ENCODE data around the gene GOLPH3L. TPM values are rescaled to one million over a fixed set of nuclear protein-coding genes. Genes with fewer than 3 reads are reported as not detected.
A peak's percentile ranks its signal among the peaks of the same experiment; 100 is the strongest.
"Not testable (repeated sequence)": the region's sequence is repeated elsewhere in the genome, so short reads cannot be mapped to it uniquely, and the experiment has no call there.

Gene GOLPH3L
- 24.0 and 33.5 TPM in 2 replicates for total RNA-seq (2014; rRNA removed; shearing (Covaris generic))

DNA sequence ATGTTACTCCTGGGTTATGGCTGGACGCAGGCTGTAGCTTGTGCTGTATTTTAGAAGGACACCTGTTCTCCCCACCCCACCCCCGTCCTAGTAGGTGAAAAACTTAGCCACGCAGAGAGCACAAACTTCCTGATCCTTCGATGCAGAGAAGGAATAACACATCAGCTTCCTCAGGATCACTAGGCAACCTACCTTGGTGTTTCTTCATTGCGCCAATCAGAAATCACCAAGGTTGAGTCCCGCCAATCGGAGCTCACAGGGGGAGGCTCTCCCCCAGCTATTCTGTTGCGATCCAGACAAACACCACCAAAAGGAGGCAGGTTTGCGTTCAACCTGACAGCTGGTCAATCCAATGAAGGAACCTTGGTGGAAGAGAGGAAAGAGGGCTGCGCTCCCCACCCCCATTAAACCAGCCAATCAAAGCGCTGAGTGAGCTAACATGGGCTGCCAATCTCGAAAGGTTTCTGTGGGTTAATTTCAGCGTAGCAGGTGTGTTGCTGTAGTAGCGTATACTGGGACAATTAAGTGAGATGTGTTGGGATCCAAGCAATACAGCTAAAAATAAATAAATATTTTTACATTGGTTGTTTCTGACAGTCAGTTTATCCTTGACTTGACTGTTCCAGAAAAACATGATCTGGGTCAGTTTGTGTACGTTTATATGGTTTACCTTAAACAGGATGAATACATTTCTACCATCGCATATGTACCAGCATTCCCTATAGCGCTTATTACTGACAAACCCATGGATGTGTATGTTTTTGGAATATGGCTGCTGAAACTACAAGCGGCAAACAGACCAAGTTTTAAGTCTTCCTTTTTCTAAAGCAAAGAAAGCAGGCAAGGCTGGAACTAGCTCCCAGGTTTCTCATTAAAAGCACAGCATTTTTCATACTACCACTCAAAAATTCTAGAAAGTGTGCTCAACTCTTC lies at the start of gene GOLPH3L:
Gene GOLPH3L, minus strand, starts transcription at position 160 of the 933 bp plus-strand sequence. CDS start 2,316 bp downstream, outside the sequence.
- Histone ChIP-seq H3K36me3 (replicated peaks; ENCODE audit: control insufficient read depth, insufficient read depth, low read length) (peaks cover 6% of the 10 kb centered on the region), H3K4me3 (ENCODE audit: insufficient read depth, low read depth, low read length) (peak within 1 kb of the TSS; percentile 59), H3K27me3 (ENCODE audit: control insufficient read depth, insufficient read depth, low read length) (no peaks in the 10 kb centered on the region)
- DNase-seq, result peak; percentile 78

DNA sequence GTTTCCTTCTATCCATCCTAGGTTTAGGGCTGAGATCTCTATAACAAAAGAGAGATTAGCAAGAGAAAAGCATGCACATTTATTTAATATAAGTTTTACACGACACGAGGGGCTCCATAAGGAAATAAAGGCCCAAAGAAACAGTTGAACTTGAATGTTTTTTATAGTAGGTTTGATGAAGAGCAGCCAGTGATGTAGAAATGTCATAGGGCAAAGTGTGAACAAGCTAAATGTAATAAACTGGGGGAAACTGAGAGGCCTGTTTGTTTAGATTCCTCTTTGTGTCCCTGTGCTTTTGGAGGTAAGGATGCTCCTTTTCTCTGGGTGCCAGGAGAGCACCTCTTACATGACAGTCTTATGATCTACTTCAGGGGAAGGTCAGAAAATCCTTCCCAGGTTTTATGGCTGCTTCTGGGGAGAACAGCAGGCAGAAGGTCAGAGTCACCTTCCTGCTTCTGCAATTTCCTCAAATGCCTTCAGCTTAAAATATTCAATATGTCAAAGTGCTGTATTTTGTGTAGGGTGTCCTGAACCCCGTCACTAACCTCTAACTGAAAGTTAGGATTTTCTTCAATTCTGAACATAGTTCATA lies 33.3 kb upstream of the GOLPH3L start:
- Histone ChIP-seq H3K4me3 (ENCODE audit: insufficient read depth, low read depth, low read length) (no peak overlapping the region), H3K27me3 (ENCODE audit: control insufficient read depth, insufficient read depth, low read length) (no peaks in the 10 kb centered on the region), H3K36me3 (replicated peaks; ENCODE audit: control insufficient read depth, insufficient read depth, low read length) (no peaks in the 10 kb centered on the region)
- DNase-seq, result no peak

DNA sequence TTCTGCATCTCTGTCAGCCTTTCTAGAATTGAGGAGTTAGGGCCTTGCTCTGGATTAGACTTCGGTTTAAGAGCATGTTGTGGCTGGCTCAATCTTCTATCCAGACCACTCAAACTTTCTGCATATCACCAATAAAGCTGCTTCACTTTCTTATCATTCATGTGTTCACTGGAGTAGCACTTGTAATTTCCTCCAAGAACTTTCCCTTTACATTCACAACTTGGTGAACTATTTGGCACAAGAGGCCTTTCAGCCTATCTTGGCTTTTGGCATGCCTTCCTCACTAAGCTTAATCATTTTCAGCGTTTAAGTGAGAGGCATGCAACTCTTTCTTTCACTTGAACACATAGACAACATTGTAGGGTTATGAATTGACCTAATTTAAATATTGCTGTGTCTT lies 27.4 kb upstream of the GOLPH3L start:
- Histone ChIP-seq H3K36me3 (replicated peaks; ENCODE audit: control insufficient read depth, insufficient read depth, low read length) (no peaks in the 10 kb centered on the region), H3K27me3 (ENCODE audit: control insufficient read depth, insufficient read depth, low read length) (no peaks in the 10 kb centered on the region), H3K4me3 (ENCODE audit: insufficient read depth, low read depth, low read length) (no peak overlapping the region)
- no peak for DNase-seq

DNA sequence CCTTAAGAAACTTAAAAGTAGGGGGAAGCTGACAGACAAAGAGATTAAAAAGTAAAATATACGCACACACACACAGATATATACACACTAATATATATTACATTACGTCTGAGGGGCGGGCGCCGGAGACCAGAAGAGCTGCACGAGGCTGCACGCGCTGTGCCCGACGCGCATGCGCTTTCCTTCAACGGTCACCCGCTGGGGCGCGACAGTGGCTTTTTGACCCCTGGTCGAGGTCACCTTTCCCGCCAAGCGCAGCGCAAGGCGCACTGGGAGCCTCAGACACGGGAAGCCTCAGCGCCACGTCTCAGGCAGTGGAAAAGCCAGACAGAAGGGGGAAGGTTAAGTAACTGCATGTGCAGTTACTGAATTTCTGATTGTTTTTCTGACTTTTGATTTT lies 23.7 kb upstream of the GOLPH3L start, which contains the start of gene HORMAD1:
Gene HORMAD1, minus strand, starts transcription at position 193 of the 400 bp plus-strand sequence. CDS start 1,390 bp downstream, outside the sequence.
- Histone ChIP-seq H3K27me3 (ENCODE audit: control insufficient read depth, insufficient read depth, low read length) (no peaks in the 10 kb centered on the region), H3K36me3 (replicated peaks; ENCODE audit: control insufficient read depth, insufficient read depth, low read length) (no peaks in the 10 kb centered on the region), H3K4me3 (ENCODE audit: insufficient read depth, low read depth, low read length) (no peak within 1 kb of the TSS)
- no peak for DNase-seq

DNA sequence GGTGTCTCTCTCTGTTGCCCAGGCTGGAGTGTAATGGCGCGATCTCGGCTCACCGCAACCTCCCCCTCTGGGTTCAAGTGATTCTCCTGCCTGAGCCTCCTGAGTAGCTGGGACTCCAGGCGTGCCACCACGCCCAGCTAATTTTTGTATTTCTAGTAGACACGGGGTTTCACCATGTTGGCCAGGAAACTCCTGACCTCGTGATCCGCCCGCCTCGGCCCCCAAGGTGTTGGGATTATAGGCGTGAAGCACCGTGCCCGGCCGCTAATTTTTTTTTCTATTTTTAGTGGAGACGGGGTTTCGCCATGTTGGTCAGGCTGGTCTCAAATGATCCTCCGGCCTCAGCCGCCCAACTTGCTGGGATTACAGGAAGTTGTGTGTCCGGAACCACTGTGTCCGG lies 23.1 kb upstream of the GOLPH3L start:
- Histone ChIP-seq H3K36me3 (replicated peaks; ENCODE audit: control insufficient read depth, insufficient read depth, low read length) (no peaks in the 10 kb centered on the region), H3K27me3 (ENCODE audit: control insufficient read depth, insufficient read depth, low read length) (no peaks in the 10 kb centered on the region), H3K4me3 (ENCODE audit: insufficient read depth, low read depth, low read length) (no peak overlapping the region)
- DNase-seq, result no peak

DNA sequence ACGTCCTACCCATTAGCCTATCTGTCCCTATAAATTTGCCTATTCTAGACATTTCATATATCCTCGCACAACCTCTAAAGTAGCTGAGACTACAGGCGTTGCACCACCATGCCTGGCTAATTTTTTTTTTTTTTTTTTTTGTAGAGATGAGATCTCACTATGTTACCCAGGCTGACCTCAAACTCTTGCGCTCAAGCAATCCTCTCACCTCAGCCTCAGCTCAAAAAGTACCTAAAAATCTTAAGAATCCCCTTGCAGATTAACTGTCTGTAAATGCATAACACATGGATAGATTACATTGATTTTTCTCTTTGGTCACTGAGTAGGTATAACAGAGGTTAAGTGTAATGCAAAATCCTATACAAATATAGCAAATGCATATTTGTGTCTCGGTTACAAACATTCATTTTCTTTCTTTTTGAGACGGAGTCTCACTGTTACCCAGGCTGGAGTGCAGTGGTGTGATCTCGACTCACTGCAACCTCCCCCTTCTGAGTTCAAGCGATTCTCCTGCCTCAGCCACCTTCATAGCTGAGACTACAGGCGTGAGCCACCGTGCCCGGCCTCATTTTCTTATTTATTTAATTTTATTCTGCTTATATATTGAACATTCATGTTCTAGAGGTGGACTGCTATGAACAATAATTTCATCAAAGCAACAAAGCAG lies 21.4 kb upstream of the GOLPH3L start:
- Histone ChIP-seq H3K36me3 (replicated peaks; ENCODE audit: control insufficient read depth, insufficient read depth, low read length) (no peaks in the 10 kb centered on the region), H3K4me3 (ENCODE audit: insufficient read depth, low read depth, low read length) (no peak overlapping the region), H3K27me3 (ENCODE audit: control insufficient read depth, insufficient read depth, low read length) (no peaks in the 10 kb centered on the region)
- DNase-seq, result no peak

DNA sequence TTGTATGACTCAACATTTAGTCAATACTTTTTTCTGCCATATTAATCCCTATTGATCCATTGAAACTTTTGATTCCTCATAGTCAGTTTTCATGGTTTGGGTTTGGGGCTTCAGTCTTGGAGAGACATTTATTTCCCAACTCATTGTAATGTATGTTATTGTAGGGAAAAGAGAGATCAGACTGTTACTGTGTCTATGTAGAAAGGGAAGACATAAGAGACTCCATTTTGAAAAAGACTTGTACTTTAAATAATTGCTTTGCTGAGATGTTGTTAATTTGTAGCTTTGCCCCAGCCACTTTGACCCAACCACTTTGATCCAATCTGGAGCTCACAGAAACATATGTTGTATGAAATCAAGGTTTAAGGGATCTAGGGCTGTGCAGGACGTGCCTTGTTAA lies 12.1 kb upstream of the GOLPH3L start:
- not testable (repeated sequence) for H3K36me3 ChIP-seq (replicated peaks; ENCODE audit: control insufficient read depth, insufficient read depth, low read length); H3K27me3 ChIP-seq (ENCODE audit: control insufficient read depth, insufficient read depth, low read length); DNase-seq; H3K4me3 ChIP-seq (ENCODE audit: insufficient read depth, low read depth, low read length)

DNA sequence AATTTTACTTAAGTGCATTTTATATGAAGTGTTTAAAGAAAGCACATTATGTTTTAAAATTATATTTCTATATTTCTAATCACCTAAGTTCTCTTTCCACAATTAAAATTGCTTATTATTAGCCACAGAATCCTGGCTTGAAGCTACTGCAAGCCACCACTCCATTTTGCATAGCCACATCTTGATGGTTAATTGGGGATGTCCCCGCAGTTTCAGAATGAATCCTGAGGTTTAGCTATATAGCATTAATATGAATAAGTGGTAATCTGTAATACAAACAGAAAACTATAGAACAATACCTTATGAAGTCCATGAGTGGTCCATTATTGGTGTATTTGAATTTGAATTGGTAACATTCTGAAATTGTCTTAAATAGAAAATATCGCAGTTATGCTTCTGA lies 11.6 kb upstream of the GOLPH3L start:
- DNase-seq, result no peak
- Histone ChIP-seq H3K36me3 (replicated peaks; ENCODE audit: control insufficient read depth, insufficient read depth, low read length) (no peaks in the 10 kb centered on the region), H3K4me3 (ENCODE audit: insufficient read depth, low read depth, low read length) (no peak overlapping the region), H3K27me3 (ENCODE audit: control insufficient read depth, insufficient read depth, low read length) (no peaks in the 10 kb centered on the region)

DNA sequence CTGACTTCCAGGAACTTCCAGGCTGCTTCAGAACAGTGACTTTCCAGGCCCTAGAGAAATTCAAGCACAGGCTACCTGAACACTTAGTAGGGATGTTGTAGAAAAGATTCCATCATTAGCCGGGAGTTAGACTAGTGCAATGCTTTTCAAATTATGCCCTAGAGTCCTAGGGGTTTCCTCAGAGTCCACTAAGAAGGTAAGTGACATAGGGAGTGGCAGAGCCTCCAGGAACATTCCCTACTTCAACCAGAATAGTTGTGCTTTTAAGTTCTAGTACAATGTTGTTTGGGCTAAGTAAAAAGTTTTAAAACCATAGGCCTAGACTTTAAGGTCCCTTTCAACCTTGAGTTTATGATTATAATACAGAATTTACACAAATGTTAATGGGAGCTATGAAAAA lies 9.1 kb upstream of the GOLPH3L start:
- no peak for DNase-seq
- Histone ChIP-seq H3K27me3 (ENCODE audit: control insufficient read depth, insufficient read depth, low read length) (no peaks in the 10 kb centered on the region), H3K4me3 (ENCODE audit: insufficient read depth, low read depth, low read length) (no peak overlapping the region)

DNA sequence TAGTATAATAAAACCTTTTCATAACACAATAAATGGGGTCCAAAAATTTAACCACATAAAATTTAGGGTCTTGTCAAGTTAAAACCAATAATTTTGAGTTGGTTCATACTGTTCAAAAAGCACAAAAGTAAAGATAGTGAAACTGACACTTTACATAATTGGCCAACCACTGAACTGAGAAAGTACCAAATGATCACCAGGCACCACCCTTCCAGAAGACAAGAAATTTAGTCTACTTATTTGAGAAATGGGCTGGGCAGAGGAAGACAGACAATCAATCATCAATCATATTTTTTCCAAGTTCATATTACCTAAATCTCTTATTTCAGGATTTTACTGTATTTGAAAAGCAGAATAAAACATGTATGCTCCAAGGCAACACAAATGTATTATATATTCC lies 6.5 kb upstream of the GOLPH3L start:
- no peak overlapping the region for H3K4me3 ChIP-seq (ENCODE audit: insufficient read depth, low read depth, low read length)
- H3K27me3 ChIP-seq (ENCODE audit: control insufficient read depth, insufficient read depth, low read length), result no peaks in the 10 kb centered on the region
- DNase-seq, result no peak
- H3K36me3 ChIP-seq (replicated peaks; ENCODE audit: control insufficient read depth, insufficient read depth, low read length), result no peaks in the 10 kb centered on the region

More for the DNA sequence above, 9.1 kb upstream of the GOLPH3L start:
- H3K36me3 ChIP-seq (replicated peaks; ENCODE audit: control insufficient read depth, insufficient read depth, low read length), result no peaks in the 10 kb centered on the region

DNA sequence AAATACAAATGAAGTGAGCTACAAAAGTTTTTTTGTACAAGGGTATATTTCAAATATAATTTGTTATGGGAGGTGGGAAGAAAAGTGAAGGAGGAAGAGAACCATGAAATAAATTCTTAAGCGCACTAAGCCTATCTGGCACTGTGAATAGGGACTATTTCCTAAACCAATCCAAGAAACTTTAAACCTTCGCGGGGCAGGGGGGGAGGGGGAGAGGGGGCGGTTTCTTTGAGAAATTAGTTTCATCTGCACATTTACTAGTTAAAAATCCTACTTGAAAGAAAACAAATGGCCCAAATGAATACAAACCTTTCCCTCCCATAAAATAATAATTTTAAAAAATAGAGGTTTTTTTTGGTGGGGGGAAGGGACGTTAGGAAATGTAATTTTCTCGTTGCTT lies 364 bp downstream of the GOLPH3L start:
- peak overlapping the region; percentile 59 for H3K4me3 ChIP-seq (ENCODE audit: insufficient read depth, low read depth, low read length)
- H3K27me3 ChIP-seq (ENCODE audit: control insufficient read depth, insufficient read depth, low read length), result no peaks in the 10 kb centered on the region
- peaks cover 6% of the 10 kb centered on the region for H3K36me3 ChIP-seq (replicated peaks; ENCODE audit: control insufficient read depth, insufficient read depth, low read length)
- DNase-seq, result peak; percentile 22

DNA sequence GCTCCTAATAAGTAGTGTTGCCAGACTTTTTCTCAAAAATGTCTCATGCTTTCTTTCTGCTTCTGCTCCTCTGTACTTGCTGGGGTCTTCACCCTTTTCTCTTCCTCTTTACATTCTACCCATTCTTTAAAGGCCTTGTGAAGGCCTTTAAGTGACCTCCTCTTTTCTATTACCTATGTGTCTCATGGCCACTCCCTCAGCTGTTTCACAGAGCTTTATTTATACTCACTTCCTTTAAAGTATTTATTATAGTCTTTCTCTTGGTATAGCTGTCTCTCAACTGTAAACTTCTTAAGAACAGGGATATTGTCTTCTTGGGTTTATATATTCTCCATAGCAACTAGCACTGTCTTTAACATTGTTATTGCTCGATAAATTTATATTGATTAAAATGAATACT lies 792 bp downstream of the GOLPH3L start:
- no peaks in the 10 kb centered on the region for H3K27me3 ChIP-seq (ENCODE audit: control insufficient read depth, insufficient read depth, low read length)
- H3K36me3 ChIP-seq (replicated peaks; ENCODE audit: control insufficient read depth, insufficient read depth, low read length), result peaks cover 9% of the 10 kb centered on the region

DNA sequence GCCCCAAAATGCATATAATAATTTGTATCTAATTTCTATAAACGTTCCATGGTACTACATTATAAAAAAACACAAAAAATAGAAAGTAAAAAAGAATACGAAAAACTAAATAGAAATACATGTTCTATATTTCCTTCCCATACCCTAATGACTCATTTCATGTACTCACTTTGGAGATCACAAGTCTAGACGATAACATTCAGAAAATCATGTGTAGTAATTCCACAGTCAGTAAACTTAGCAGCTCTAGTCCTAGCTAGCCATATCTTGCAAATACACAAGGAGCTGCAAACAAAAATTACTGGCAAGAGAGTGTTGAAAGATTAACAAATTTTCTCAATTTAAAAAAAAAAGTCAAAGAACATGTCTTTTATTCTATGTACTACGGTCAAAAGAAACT lies 1.4 kb downstream of the GOLPH3L start:
- Histone ChIP-seq H3K4me3 (ENCODE audit: insufficient read depth, low read depth, low read length) (no peak overlapping the region), H3K36me3 (replicated peaks; ENCODE audit: control insufficient read depth, insufficient read depth, low read length) (peaks cover 9% of the 10 kb centered on the region), H3K27me3 (ENCODE audit: control insufficient read depth, insufficient read depth, low read length) (no peaks in the 10 kb centered on the region)
- DNase-seq, result no peak

More for the DNA sequence above, 792 bp downstream of the GOLPH3L start:
- H3K4me3 ChIP-seq (ENCODE audit: insufficient read depth, low read depth, low read length), result peak overlapping the region; percentile 59
- no peak for DNase-seq

DNA sequence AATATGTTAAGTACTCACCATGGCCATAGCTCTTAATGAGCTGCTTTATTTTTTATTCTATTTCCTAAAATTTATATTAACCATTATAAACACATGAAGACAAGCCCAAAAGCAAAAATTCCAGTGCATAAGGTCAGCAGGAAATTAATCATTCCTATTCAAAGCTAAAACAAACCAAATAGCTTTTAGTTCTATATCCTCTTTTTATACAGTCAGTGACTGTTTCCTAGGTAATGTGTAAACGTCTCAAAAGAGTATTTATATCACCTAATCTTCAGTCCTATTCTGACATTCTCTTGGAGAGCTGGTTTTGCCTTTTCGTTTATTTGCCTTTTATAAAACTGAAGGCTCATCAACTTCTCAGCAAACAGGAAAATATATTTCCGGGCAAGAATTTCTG lies 4.2 kb downstream of the GOLPH3L start:
- no peak overlapping the region for H3K4me3 ChIP-seq (ENCODE audit: insufficient read depth, low read depth, low read length)
- DNase-seq, result no peak
- H3K36me3 ChIP-seq (replicated peaks; ENCODE audit: control insufficient read depth, insufficient read depth, low read length), result peaks cover 13% of the 10 kb centered on the region
- no peaks in the 10 kb centered on the region for H3K27me3 ChIP-seq (ENCODE audit: control insufficient read depth, insufficient read depth, low read length)
